Panc1 (cell line): Measurements from ENCODE around the gene ZCCHC2. TPM values are rescaled to one million over a fixed set of nuclear protein-coding genes. Genes with fewer than 3 reads are reported as not detected.

Experiments
- ATAC-seq: fragments of 200-7000 bp; cut with Tn5 transposase; 2 replicates; pipeline ENCODE4 v1.9.1; 2020; ENCODE audit warnings: mild to moderate bottlenecking, moderate library complexity
- BruUV-seq: library from RNA; stranded (reverse); fragments of 400-500 nt; replicated peaks from 2 replicates; lab custom pipeline; 2021; lab: Mats Ljungman, UMichigan
- CTCF ChIA-PET: fragments of 300-600 bp; sonication (Branson Sonifier 250); formaldehyde crosslinking; loops from one replicate; lab custom pipeline; 2022; ENCODE audit warnings: antibody characterized with exemption; lab: Charles Lee
- POLR2A ChIA-PET: fragments of 300-600 bp; sonication (Branson Sonifier 250); formaldehyde crosslinking; loops from one replicate; lab custom pipeline; 2022; ENCODE audit warnings: antibody characterized with exemption; lab: Charles Lee
- DNase-seq: peaks from one replicate; pipeline ENCODE4 v3.0.0-alpha.2; 2010; ENCODE audit warnings: low read depth, low spot score
- H3K27ac ChIP-seq: 2 replicates; pipeline ENCODE4 v1.5.1; 2011; ENCODE audit warnings: mild to moderate bottlenecking, low read length, inconsistent platforms
- H3K27me3 ChIP-seq: fragments of 200-500 bp; sonication (Bioruptor generic); 2 replicates; pipeline ENCODE4 v1.6.0; 2014; ENCODE audit warnings: low read length, inconsistent platforms; ENCODE audit not compliant: control insufficient read depth, insufficient read depth
- H3K36me3 ChIP-seq: fragments of 200-500 bp; sonication (Bioruptor generic); 2 replicates; pipeline ENCODE4 v1.5.1; 2014; ENCODE audit warnings: inconsistent platforms, mild to moderate bottlenecking, low read length, moderate library complexity; ENCODE audit not compliant: control insufficient read depth, insufficient read depth
- H3K4me1 ChIP-seq: 2 replicates; pipeline ENCODE4 v1.5.1; 2011; ENCODE audit warnings: inconsistent platforms, mild to moderate bottlenecking, low read length, moderate library complexity; ENCODE audit not compliant: control insufficient read depth, insufficient read depth
- H3K4me3 ChIP-seq, 2 experiments: 2 replicates each; pipeline ENCODE4 v1.5.1; 2011 to 2012; ENCODE audit warnings: low read depth in 2 of 2, low read length in 2 of 2, mild to moderate bottlenecking in 2 of 2, inconsistent platforms in 1 of 2, moderate library complexity in 1 of 2
- H3K9me3 ChIP-seq: fragments of 200-500 bp; sonication (Bioruptor generic); 2 replicates; pipeline ENCODE4 v1.5.1; 2014; ENCODE audit warnings: low read depth, mild to moderate bottlenecking, inconsistent platforms, low read length, moderate library complexity; ENCODE audit not compliant: control insufficient read depth, insufficient read depth
- CTCF ChIP-seq: fragments of 450-650 bp; IDR thresholded peaks from 2 replicates; pipeline ENCODE4 v1.5.1; 2017; ENCODE audit warnings: mild to moderate bottlenecking
- POLR2AphosphoS5 ChIP-seq: IDR thresholded peaks from 2 replicates; pipeline ENCODE4 v1.6.1; 2012; ENCODE audit warnings: mild to moderate bottlenecking, low read depth, low read length, moderate library complexity
- REST ChIP-seq, 2 experiments: IDR thresholded peaks; 2 replicates each; pipeline ENCODE4 v1.6.1; 2011 to 2012; ENCODE audit warnings: low read depth in 2 of 2, control low read depth in 1 of 2, low read length in 1 of 2, mild to moderate bottlenecking in 1 of 2, moderate library complexity in 1 of 2; ENCODE audit not compliant: insufficient read depth in 1 of 2
- SIN3A ChIP-seq: IDR thresholded peaks from 2 replicates; pipeline ENCODE4 v1.6.1; 2012; ENCODE audit warnings: low read depth, mild to moderate bottlenecking, low read length, moderate library complexity, borderline replicate concordance; ENCODE audit not compliant: insufficient read depth
- TCF7L2 ChIP-seq: IDR thresholded peaks from 2 replicates; pipeline ENCODE4 v1.6.1; 2011; ENCODE audit warnings: mild to moderate bottlenecking, low read depth, low read length, inconsistent platforms
- in situ Hi-C: cut with HindIII; loops from 2 replicates; pipeline ENCODE4 v1.10.0; 2016; ENCODE audit warnings: low sequenced_read_pairs, low pct_unique_long_range_greater_than_20kb
- intact Hi-C: fragments of 100-400 bp; cut with micrococcal nuclease; formaldehyde crosslinking; loops from one replicate; pipeline ENCODE4 v1.10.0; 2022; ENCODE audit not compliant: unreplicated experiment
- total RNA-seq: library from RNA; stranded (reverse); gene quantifications from one replicate; pipeline ENCODE4 v1.2.1, GENCODE V29; 2021; ENCODE audit not compliant: unreplicated experiment

Gene ZCCHC2
- total RNA-seq, 1 experiment from 2014 or later = 18.2 TPM

DNA sequence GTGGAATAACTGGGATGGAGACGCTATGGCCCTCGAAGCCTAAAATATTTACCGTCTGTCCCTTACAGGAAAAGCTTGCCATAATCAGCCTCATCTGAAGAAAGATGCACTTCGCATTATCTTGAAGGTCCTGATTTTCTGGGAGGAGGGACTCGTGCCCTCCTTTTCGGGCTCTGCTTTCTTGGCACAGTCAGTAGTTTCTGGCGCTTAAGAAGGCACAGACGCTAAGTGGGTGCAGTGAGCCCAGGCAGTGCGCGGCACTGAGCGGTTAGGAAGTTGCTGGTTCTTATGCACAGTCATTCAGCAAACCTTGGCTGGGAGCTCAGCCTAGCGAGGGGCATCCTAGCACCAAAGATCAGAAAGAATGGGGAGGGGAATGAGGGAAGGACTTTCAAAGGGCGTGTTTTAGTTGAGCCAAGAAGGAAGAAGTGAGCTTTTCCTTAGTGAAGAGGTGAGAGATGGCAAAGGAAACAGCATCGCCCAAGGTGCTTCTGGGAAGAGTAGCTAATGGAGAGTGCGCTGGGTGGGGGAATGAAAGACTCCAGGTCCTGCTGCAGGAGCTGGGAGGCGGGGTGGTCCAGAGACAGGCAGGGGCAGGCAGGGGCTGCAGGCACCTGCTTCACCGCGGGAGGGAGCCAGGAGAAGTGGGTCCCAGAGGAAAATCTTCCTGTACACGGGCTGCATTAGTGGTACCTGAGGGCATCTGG is 64.1 kb downstream of the ZCCHC2 start:
- in situ Hi-C loops (no loop called here), intact Hi-C loops (no loop called here)
- ChIA-PET POLR2A (no interaction called here), CTCF (no interaction called here)
- no peak for TF ChIP-seq SIN3A
- TF ChIP-seq TCF7L2 = no peak
- no peak for TF ChIP-seq POLR2AphosphoS5
- no peak for TF ChIP-seq REST (IDR thresholded peaks at IDR 0.05; ENCODE audit: insufficient read depth in 1 of 2, low read depth in 2 of 2, low read length in 1 of 2)
- TF ChIP-seq CTCF = no peak
- ATAC-seq = no peak
- Histone ChIP-seq H3K27me3 (no peaks in the 10 kb centered on the region), H3K4me1 (peaks cover 4% of the 10 kb centered on the region), H3K9me3 (no peaks in the 10 kb centered on the region), H3K36me3 (no peaks in the 10 kb centered on the region), H3K4me3 (no peak overlapping the region), H3K27ac (no peak overlapping the region)
- DNase-seq = no peak
- BruUV-seq = no TSS peak

DNA sequence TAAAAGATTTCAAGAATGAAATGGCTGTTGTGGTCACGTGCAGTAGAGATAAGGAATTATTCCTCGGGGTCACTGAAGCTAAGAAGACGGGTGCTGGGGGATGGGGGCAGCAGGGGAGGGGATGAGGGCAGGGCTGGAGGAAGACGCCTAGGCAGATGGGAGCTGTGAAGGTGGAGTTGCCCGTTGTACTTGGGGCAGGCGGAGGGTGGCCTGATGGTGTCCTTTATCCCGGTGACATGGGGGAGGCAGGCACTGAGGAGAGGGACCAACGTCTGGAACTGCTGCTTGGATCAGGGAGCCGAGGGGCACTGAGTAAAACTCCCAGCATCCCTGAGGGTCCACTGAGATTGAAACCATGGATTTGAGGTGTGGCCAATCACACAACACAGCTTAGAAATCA is 64.9 kb downstream of the ZCCHC2 start:
- ChIA-PET POLR2A (no interaction called here), CTCF (no interaction called here)
- no peaks in the 10 kb centered on the region for H3K36me3 ChIP-seq
- H3K27ac ChIP-seq = no peak overlapping the region
- ATAC-seq (no peak), DNase-seq (no peak)
- H3K27me3 ChIP-seq = no peaks in the 10 kb centered on the region
- TF ChIP-seq REST (IDR thresholded peaks at IDR 0.05; ENCODE audit: insufficient read depth in 1 of 2, low read depth in 2 of 2, low read length in 1 of 2) (no peak), SIN3A (no peak), CTCF (no peak), TCF7L2 (no peak), POLR2AphosphoS5 (no peak)
- no peak overlapping the region for H3K4me3 ChIP-seq
- in situ Hi-C loops (no loop called here), intact Hi-C loops (no loop called here)
- BruUV-seq = no TSS peak
- H3K9me3 ChIP-seq = no peaks in the 10 kb centered on the region
- H3K4me1 ChIP-seq = peaks cover 4% of the 10 kb centered on the region
